BLaER1 treated with 17β-estradiol and CSF1 and Interleukin-3, amounts not matched to agents 10 nM and 100 nM (cell line): Measurements from ENCODE around the gene GAREM1.
"Not testable (repeated sequence)": the region's sequence is repeated elsewhere in the genome, so short reads cannot be mapped to it uniquely, and the experiment has no call there.

Experiments
- H3K27ac ChIP-seq, 11 experiments: shearing (Covaris generic); formaldehyde crosslinking; 2 replicates each; pipeline ENCODE4 v1.8.1; 2022
- H3K27me3 ChIP-seq, 11 experiments: shearing (Covaris generic); formaldehyde crosslinking; 2 replicates each; pipeline ENCODE4 v1.8.1; 2022
- H3K36me3 ChIP-seq, 11 experiments: shearing (Covaris generic); formaldehyde crosslinking; 2 replicates each; pipeline ENCODE4 v1.8.1; 2022
- H3K4me1 ChIP-seq, 10 experiments: shearing (Covaris generic); formaldehyde crosslinking; 2 replicates each; pipeline ENCODE4 v1.8.1; 2022
- H3K4me2 ChIP-seq, 11 experiments: shearing (Covaris generic); formaldehyde crosslinking; 2 replicates each; pipeline ENCODE4 v1.8.1; 2022
- H3K4me3 ChIP-seq, 10 experiments: shearing (Covaris generic); formaldehyde crosslinking; 2 replicates each; pipeline ENCODE4 v1.8.1; 2022
- H3K9ac ChIP-seq, 11 experiments: shearing (Covaris generic); formaldehyde crosslinking; 2 replicates each; pipeline ENCODE4 v1.8.1; 2022
- H3K9me3 ChIP-seq, 11 experiments: shearing (Covaris generic); formaldehyde crosslinking; replicated peaks in 1 of 11; 2 replicates each; pipeline ENCODE4 v1.8.1; 2022
- H4K20me1 ChIP-seq, 11 experiments: shearing (Covaris generic); formaldehyde crosslinking; 2 replicates each; pipeline ENCODE4 v1.8.1; 2022
- Cebpa-rat ChIP-seq, 11 experiments: shearing (Covaris generic); IDR thresholded peaks; 2 replicates each; pipeline ENCODE4 v1.8.1; 2022

The GAREM1 gene

DNA sequence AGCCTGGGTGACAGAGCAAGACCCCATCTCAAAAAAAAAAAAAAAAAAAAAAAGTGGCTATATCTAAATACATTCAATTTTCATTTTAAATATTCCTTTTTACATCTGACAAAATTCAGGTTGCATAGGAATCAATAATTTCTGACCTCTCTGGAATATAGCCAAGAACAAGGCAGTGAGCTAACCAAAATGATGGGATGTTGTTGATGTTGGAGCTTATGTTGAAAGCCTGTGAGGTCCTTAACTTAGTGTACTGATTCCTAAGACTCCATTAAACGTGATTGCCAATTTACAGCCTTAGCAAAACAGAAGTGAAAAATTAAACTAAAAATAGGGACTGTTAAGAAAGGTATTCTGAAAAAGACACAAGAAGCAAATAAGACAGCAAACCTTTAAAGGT lies 171.2 kb downstream of the GAREM1 start:
- Histone ChIP-seq H3K4me2 (no peak overlapping the region), H4K20me1 (no peaks in the 10 kb centered on the region), H3K36me3 (no peaks in the 10 kb centered on the region), H3K4me1 (peaks cover 0 to 14% (median 0%) of the 10 kb centered on the region in 10 experiments; a peak in 6 of 20 replicates), H3K9ac (no peak overlapping the region), H3K27me3 (no peaks in the 10 kb centered on the region), H3K9me3 (no peaks in the 10 kb centered on the region), H3K4me3 (no peak overlapping the region), H3K27ac (no peak overlapping the region)
- no peak for TF ChIP-seq Cebpa-rat (IDR thresholded peaks at IDR 0.05)

DNA sequence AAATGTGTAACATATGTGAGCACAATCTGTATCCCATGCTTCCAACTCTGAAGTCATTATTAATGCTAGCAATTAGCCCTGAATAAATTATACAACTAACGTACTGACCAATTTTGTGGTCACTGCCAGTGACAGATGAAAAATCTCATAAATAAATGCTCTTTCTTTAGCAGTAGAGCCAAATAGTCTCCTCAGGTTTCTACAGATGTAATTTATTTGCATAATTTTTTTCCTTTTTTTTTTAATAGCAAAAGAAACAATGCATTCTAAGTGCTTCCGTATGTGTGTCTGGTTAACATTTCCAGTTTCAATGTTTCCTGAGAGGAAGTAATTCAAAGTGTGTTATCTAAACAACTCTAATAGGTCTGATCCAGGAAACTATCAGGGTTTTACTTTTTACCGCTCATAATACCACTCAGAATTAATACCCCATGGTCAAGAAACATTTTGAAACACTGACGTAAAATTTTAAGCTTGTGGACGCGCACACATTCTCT lies 172.5 kb downstream of the GAREM1 start:
- Histone ChIP-seq H3K27ac (no peak overlapping the region), H3K4me1 (peaks cover 0 to 14% (median 0%) of the 10 kb centered on the region in 10 experiments; a peak in 6 of 20 replicates), H3K36me3 (no peaks in the 10 kb centered on the region), H3K9me3 (no peaks in the 10 kb centered on the region), H3K4me3 (no peak overlapping the region), H3K27me3 (no peaks in the 10 kb centered on the region), H3K4me2 (no peak overlapping the region), H3K9ac (no peak overlapping the region), H4K20me1 (no peaks in the 10 kb centered on the region)
- no peak for TF ChIP-seq Cebpa-rat (IDR thresholded peaks at IDR 0.05)

DNA sequence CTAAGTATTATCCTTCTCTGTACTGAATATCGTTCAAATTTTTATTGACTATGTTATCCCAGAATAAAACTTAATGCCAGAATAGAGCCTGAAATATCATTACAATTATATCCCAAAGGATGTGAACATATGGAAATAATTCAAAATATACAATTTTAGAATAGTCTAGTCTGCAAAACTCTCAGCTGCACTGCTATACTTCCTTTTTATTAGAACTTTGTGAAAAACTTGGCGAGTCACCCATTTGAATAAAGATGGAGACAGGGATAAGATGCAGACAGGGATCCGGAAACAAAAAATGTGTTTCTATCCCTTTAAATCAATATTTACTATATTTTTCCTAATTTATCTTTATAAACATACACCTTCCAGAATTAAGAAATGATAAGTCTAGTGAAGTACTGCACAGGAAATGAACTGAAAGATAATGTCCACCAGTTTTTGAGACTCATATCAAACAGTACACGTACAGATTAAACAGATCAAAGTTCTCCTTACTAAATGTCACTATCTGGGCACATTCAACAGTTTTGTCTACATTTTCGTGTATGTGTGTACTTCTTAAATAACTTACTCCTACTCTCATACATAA lies 173.0 kb downstream of the GAREM1 start:
- H3K9me3 ChIP-seq: no peaks in the 10 kb centered on the region
- H3K9ac ChIP-seq: no peak overlapping the region
- H3K4me2 ChIP-seq: no peak overlapping the region
- no peak for TF ChIP-seq Cebpa-rat (IDR thresholded peaks at IDR 0.05)
- H3K36me3 ChIP-seq: no peaks in the 10 kb centered on the region
- no peak overlapping the region for H3K27ac ChIP-seq
- H4K20me1 ChIP-seq: no peaks in the 10 kb centered on the region
- peaks cover 0 to 12% (median 0%) of the 10 kb centered on the region in 10 experiments; a peak in 6 of 20 replicates for H3K4me1 ChIP-seq
- H3K27me3 ChIP-seq: no peaks in the 10 kb centered on the region
- H3K4me3 ChIP-seq: no peak overlapping the region

DNA sequence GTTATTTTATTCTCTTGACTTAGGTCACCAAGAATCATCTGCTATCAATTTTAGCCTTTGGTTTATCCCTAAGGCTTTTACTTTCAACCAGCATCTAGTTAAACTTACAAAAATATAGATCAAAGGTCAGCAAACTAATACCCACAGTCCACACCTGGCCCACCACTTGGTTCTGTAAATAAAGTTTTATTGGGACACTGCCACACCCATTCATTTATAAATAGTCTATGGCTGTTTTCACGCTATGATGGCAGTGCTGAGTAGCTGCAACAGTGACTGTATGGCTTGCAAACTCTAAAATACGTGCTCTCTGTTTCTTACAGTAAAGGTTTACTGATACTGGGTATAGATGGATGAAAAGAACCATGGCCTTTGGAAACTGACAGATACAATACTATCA lies 173.8 kb downstream of the GAREM1 start:
- no peaks in the 10 kb centered on the region for H3K36me3 ChIP-seq

DNA sequence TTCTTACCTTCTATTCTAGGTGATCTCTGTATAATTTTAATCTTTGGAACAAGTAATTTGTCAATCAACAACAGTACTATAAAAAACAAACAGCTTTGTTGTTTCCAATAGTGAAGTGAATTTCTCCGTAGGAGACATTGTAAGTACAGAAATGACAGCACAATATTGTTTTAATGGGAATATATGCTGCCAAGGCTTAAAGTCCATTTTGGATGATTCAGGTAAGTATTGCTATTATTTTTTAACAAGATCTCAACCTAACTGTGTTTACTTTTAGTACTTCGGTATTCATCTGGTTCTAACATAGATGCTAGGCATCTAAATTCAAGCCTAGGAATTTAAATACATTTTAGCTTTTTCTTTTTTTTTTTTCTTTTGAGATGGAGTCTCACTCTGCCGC lies 175.1 kb downstream of the GAREM1 start:
- TF ChIP-seq Cebpa-rat (IDR thresholded peaks at IDR 0.05): no peak
- Histone ChIP-seq H3K27ac (no peak overlapping the region), H3K4me3 (no peak overlapping the region), H3K4me2 (no peak overlapping the region), H3K27me3 (no peaks in the 10 kb centered on the region), H3K4me1 (no peaks in the 10 kb centered on the region), H3K36me3 (no peaks in the 10 kb centered on the region), H3K9me3 (0 out of 22 replicates have a peak, but pooled peaks cover 0 to 3% (median 0%) of the 10 kb centered on the region in 11 experiments), H3K9ac (no peak overlapping the region), H4K20me1 (no peaks in the 10 kb centered on the region)

More for the DNA sequence above, 173.8 kb downstream of the GAREM1 start:
- no peaks in the 10 kb centered on the region for H3K9me3 ChIP-seq
- no peaks in the 10 kb centered on the region for H4K20me1 ChIP-seq
- TF ChIP-seq Cebpa-rat (IDR thresholded peaks at IDR 0.05): no peak
- no peak overlapping the region for H3K27ac ChIP-seq
- no peaks in the 10 kb centered on the region for H3K27me3 ChIP-seq
- H3K4me1 ChIP-seq: peaks cover 0 to 4% (median 0%) of the 10 kb centered on the region in 10 experiments; a peak in 5 of 20 replicates
- H3K9ac ChIP-seq: no peak overlapping the region
- no peak overlapping the region for H3K4me2 ChIP-seq
- no peak overlapping the region for H3K4me3 ChIP-seq

DNA sequence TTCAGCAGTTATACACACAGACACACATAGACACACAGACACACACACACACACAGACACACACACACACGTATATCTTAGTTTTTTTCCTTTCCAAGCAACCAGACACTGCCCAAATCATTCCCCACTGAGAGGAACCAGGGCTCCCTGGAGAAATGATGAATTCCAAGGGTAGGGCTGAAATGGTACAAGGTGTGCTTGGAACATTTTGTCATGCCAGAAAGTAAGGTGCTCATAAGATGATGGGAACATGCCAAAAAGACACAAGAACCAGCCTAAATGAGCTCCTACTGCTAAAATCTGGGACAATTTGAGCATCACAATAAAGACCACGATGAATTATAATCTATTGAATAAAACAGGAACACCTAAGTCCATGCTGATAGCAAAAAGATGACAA lies 177.6 kb downstream of the GAREM1 start:
- no peaks in the 10 kb centered on the region for H3K4me1 ChIP-seq
- H3K27ac ChIP-seq: no peak overlapping the region
- no peaks in the 10 kb centered on the region for H3K36me3 ChIP-seq
- no peaks in the 10 kb centered on the region for H4K20me1 ChIP-seq
- H3K4me2 ChIP-seq: no peak overlapping the region
- TF ChIP-seq Cebpa-rat (IDR thresholded peaks at IDR 0.05): no peak
- no peak overlapping the region for H3K4me3 ChIP-seq
- no peaks in the 10 kb centered on the region for H3K27me3 ChIP-seq
- H3K9ac ChIP-seq: no peak overlapping the region
- 0 out of 22 replicates have a peak, but pooled peaks cover 0 to 3% (median 0%) of the 10 kb centered on the region in 11 experiments for H3K9me3 ChIP-seq

DNA sequence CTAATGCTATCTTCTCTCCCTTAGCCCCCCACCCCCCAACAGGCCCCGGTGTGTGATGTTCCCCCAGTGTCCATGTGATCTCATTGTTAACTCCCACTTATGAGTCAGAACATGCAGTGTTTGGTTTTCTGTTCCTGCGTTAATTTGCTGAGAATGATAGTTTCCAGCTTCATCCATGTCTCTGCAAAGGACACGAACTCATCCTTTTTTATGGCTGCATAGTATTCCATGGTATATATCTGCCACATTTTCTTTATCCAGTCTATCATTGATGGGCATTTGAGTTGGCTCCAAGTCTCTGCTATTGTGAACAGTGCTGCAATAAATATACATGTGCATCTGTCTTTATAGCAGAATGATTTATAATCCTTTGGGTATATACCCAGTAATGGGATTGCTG lies 179.1 kb downstream of the GAREM1 start:
- not testable (repeated sequence) for H3K4me3 ChIP-seq, H3K4me2 ChIP-seq, H3K36me3 ChIP-seq, H3K27me3 ChIP-seq, H3K9ac ChIP-seq, H3K27ac ChIP-seq, H4K20me1 ChIP-seq, H3K4me1 ChIP-seq, H3K9me3 ChIP-seq

DNA sequence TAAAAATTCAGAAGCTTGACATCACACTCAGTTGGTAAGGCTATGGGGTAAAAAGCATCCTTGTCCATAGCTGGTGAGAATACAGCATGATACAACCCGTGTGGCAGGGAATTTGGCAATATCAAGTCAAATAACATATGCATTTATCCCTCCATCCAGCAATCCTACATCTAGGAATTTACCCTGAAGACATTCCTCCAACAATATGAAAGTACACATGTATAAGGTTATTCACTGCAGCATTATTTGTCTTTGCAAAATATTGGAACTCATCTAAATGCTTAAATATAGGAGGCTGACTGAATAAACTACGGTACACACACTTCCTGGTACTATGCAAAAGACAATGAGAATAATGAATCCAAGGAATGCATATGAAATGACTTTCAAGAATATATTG lies 179.9 kb downstream of the GAREM1 start:
- H3K36me3 ChIP-seq: peaks cover 0 to 5% (median 0%) of the 10 kb centered on the region in 11 experiments; a peak in 1 of 22 replicates
- H3K4me2 ChIP-seq: no peak overlapping the region
- H4K20me1 ChIP-seq: no peaks in the 10 kb centered on the region
- H3K4me3 ChIP-seq: no peak overlapping the region
- TF ChIP-seq Cebpa-rat (IDR thresholded peaks at IDR 0.05): no peak
- 0 out of 22 replicates have a peak, but pooled peaks cover 0 to 3% (median 0%) of the 10 kb centered on the region in 11 experiments for H3K9me3 ChIP-seq
- H3K27ac ChIP-seq: no peak overlapping the region
- H3K4me1 ChIP-seq: no peaks in the 10 kb centered on the region
- no peaks in the 10 kb centered on the region for H3K27me3 ChIP-seq
- no peak overlapping the region for H3K9ac ChIP-seq

DNA sequence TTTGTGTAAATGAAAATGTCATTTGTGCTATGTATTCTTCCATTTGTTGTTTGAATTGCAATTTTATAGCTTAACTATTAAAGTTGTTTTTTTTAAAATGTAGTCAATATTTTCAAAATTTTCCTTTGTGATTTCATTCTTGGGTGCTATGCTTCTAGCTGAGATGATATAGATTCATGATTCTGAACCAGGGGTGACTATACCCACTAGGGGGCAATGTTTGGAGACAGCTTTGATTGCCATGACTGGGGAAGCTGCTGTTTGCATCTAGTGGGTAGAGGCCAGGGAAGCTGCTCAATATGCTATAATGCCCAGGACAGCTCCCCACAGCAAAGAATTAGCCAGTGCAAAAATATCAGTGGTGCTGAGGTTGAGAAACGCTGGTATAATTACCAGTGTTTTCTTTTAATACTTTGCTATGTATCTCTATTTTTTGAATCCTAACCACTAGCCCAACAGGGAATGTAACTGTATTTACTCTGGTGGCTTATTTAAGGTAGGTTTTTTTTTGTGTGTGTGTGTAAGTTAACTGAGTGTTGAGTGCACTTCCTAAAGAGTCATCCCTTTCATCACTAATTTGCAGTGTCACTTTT lies 181.1 kb downstream of the GAREM1 start:
- no peak overlapping the region for H3K4me3 ChIP-seq
- no peak overlapping the region for H3K9ac ChIP-seq
- no peaks in the 10 kb centered on the region for H4K20me1 ChIP-seq
- no peak for TF ChIP-seq Cebpa-rat (IDR thresholded peaks at IDR 0.05)
- H3K36me3 ChIP-seq: peaks cover 0 to 5% (median 0%) of the 10 kb centered on the region in 11 experiments; a peak in 1 of 22 replicates
- H3K9me3 ChIP-seq: 0 out of 22 replicates have a peak, but pooled peaks cover 0 to 3% (median 0%) of the 10 kb centered on the region in 11 experiments
- H3K27ac ChIP-seq: no peak overlapping the region
- no peaks in the 10 kb centered on the region for H3K27me3 ChIP-seq
- no peaks in the 10 kb centered on the region for H3K4me1 ChIP-seq
- H3K4me2 ChIP-seq: no peak overlapping the region

DNA sequence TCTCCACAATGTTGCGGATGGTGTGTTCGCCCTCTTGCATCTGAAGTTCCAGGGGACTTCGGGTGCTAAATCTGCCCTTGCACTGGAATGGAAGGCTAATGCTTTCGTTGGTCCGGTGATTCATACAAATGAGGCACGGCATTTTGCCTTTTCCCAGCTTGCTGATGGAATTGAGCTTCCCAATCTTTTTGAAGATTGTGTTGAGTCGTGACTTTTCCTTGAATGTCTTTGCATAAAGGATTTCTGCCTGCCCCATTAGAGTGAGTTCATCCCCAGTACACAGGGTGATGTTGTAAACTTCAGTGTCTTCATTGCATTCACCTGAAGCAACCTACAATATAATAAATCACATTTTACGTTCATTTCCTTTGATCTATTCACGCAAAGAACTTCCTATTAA lies 182.8 kb downstream of the GAREM1 start:
- peaks cover 0 to 5% (median 0%) of the 10 kb centered on the region in 11 experiments; a peak in 1 of 22 replicates for H3K36me3 ChIP-seq
- H3K4me1 ChIP-seq: no peaks in the 10 kb centered on the region
- H3K27me3 ChIP-seq: no peaks in the 10 kb centered on the region
- TF ChIP-seq Cebpa-rat (IDR thresholded peaks at IDR 0.05): no peak
- no peak overlapping the region for H3K9ac ChIP-seq
- no peak overlapping the region for H3K4me2 ChIP-seq
- no peak overlapping the region for H3K4me3 ChIP-seq
- H4K20me1 ChIP-seq: no peaks in the 10 kb centered on the region
- H3K27ac ChIP-seq: no peak overlapping the region
- 0 out of 22 replicates have a peak, but pooled peaks cover 0 to 3% (median 0%) of the 10 kb centered on the region in 11 experiments for H3K9me3 ChIP-seq
